Activated effector memory CD4-positive, alpha-beta T cell treated with Interleukin-2 at 50 U/mL for 16 hours (primary cell): ENCODE data around the gene NEURL3.
"Not testable (repeated sequence)": the region's sequence is repeated elsewhere in the genome, so short reads cannot be mapped to it uniquely, and the experiment has no call there.

ENCODE experiments used
- DNase-seq: peaks from one replicate; pipeline ENCODE4 v3.0.0-alpha.2; 2020

NEURL3 gene

GRCh38 chr2:96505231-96505889 lies at the start of gene NEURL3:
NEURL3 (minus strand) TSS chr2:96505357; CDS start chr2:96505286, 71 bp downstream.
- DNase-seq: no peak

GRCh38 chr2:96554293-96555145 lies 49.4 kb upstream of the NEURL3 start:
- DNase-seq: peak; percentile 50

GRCh38 chr2:96553957-96554292 lies 48.8 kb upstream of the NEURL3 start:
- DNase-seq: not testable (repeated sequence)

GRCh38 chr2:96553176-96553956 lies 48.2 kb upstream of the NEURL3 start:
- no peak for DNase-seq

- DNase-seq: no peak
Measured at GRCh38 chr2:96552315-96553175, 47.4 kb upstream of the NEURL3 start.

GRCh38 chr2:96551605-96552314 lies 46.6 kb upstream of the NEURL3 start:
- DNase-seq: no peak

- no peak for DNase-seq
Measured at GRCh38 chr2:96550787-96551604, 45.8 kb upstream of the NEURL3 start.

- DNase-seq: no peak
Measured at GRCh38 chr2:96549967-96550786, 45.0 kb upstream of the NEURL3 start.

- no peak for DNase-seq
Measured at GRCh38 chr2:96549466-96549785, 44.3 kb upstream of the NEURL3 start.

- DNase-seq: no peak
Measured at GRCh38 chr2:96548558-96549465, 43.7 kb upstream of the NEURL3 start.

GRCh38 chr2:96547731-96548171 lies 42.6 kb upstream of the NEURL3 start:
- no peak for DNase-seq

- DNase-seq: no peak
Measured at GRCh38 chr2:96547203-96547641, 42.1 kb upstream of the NEURL3 start.

- DNase-seq: no peak
Measured at GRCh38 chr2:96546797-96547196, 41.6 kb upstream of the NEURL3 start.

GRCh38 chr2:96546321-96546720 lies 41.2 kb upstream of the NEURL3 start:
- no peak for DNase-seq

- no peak for DNase-seq
Measured at GRCh38 chr2:96542357-96542977, 37.3 kb upstream of the NEURL3 start.

GRCh38 chr2:96541398-96542152 lies 36.4 kb upstream of the NEURL3 start:
- DNase-seq: no peak

GRCh38 chr2:96540136-96540535 lies 35.0 kb upstream of the NEURL3 start:
- DNase-seq: peak; percentile 0
